HG02852 (cell line): ENCODE results near the gene TMEM151A.
A peak's percentile ranks its signal among the peaks of the same experiment; 100 is the strongest.
"Not testable (repeated sequence)": the region's sequence is repeated elsewhere in the genome, so short reads cannot be mapped to it uniquely, and the experiment has no call there.

Experiments used
- ATAC-seq: cut with Tn5 transposase; IDR thresholded peaks from one replicate; pipeline ENCODE4 v1.9.1; 2021; ENCODE audit warnings: mild to moderate bottlenecking, moderate library complexity; ENCODE audit not compliant: unreplicated experiment

TMEM151A gene

DNA sequence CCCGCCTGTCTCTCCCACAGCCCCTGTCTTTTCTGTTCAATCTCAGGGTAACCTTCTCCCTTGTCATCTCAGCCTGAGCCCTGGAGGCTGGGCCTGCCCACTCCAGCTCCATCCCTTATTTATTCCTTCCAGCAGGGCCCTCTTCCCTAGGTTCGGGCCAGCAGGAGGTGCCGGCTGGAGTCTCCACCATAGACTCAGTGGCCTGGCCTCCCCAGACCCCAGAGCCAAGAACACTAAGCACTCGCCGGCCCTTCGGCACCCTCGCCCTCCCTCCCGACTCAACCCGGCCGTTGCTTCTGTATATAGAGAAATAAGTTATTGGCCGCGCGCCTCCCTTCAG, 24.7 kb upstream of the TMEM151A start:
- ATAC-seq: no peak

- peak; percentile 53 for ATAC-seq
Measured at GRCh38 chr11:66267379-66268243, 24.1 kb upstream of the TMEM151A start.

DNA sequence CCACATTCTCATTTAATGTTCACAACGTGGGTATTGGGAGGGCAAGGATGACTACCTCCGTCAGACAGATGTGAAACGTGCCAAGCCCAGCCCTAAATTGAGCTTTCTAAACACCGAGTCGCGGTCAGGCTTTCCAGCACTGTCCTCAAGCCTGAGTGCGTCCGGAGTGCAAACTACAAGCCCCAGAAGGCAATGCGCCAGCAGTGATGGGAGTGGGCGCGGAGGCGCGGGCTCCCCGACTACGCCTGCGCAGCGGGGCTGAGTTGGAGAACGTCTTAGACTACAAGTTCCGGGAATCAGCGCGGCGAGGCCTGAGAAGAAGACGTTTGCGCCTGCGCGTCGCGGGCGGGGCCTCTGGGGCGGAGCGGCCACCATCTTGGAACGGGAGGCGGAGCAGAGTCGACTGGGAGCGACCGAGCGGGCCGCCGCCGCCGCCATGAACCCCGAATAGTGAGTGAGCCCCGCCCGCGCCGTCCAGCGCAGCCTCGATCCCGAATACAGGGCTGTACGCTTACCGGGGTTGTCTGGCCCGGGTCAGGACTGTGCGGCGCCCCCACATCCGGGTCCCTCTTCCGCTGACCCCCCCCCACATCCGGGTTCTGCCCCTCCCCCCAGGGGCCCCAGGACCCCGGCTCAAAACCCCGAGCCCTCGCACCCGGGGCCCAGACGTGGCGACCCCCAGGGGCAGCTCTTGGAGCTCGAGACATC, 23.3 kb upstream of the TMEM151A start, which contains the start of gene RAB1B:
TSS of gene RAB1B (plus strand) at position 396 of the 708 bp plus-strand sequence. CDS start at position 437, 41 bp downstream.
- ATAC-seq: peak; percentile 77

GRCh38 chr11:66268952-66269905, 22.5 kb upstream of the TMEM151A start:
- ATAC-seq: no peak

DNA sequence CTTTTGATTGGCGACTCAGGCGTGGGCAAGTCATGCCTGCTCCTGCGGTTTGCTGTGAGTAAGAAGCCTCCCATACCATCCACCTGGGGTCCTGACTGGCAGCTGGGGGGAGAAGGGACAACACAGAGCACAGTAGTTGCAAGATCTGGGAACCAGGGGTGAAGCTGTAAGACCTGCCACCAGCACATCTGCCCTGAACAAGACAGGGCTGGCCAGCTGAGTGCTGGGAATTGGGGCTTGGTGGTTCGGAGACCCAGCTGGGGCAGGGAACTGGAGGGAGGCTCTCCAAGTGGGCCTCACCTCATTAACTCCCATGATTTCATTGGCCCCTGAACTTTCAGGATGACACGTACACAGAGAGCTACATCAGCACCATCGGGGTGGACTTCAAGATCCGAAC, 19.9 kb upstream of the TMEM151A start:
- ATAC-seq: no peak

DNA sequence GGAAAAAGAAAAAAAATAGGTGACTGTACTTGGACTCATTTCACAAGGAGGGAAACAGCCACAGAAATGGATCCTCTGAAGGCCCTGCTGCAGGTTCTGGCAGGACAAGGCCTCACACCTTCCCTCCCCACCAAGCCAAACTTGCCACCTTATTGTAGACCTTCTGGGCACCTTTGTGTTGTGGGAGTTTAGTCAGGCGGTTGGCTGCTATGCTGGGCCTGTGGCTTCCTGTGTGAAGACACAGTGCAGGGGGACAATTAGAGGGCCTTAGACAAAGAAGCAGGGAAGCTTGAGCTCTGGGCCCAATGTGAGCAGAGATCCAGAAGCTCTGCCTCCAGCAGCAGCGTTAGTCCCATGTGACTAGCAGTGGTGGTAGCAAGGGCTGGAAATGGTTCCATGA, 19.1 kb upstream of the TMEM151A start:
- ATAC-seq: no peak

GRCh38 chr11:66274219-66274618, 17.5 kb upstream of the TMEM151A start:
- ATAC-seq: no peak

GRCh38 chr11:66275396-66275795, 16.3 kb upstream of the TMEM151A start:
- no peak for ATAC-seq

- ATAC-seq: no peak
Measured at GRCh38 chr11:66275984-66276612, 15.6 kb upstream of the TMEM151A start.

DNA sequence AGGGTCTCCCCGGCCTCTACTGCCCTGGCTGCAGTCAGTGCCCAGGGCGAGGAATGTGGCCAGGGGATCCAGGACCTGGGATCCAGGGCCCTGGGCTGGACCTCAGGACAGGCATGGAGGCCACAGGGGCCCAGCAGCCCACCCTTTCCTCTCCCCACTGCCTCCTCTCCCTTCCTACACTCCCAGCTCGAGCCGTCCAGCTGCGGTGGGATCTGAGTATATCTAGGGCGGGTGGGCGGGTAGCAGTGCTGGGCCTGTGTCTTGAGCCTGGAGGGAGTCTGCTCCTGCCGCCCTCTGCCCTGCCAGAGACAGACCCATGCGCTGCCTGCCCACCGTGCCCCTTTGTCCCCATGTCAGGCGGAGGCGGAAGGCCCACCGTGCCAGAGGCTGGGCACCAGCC, 15.1 kb upstream of the TMEM151A start:
- ATAC-seq: not testable (repeated sequence)

GRCh38 chr11:66277064-66277463, 14.6 kb upstream of the TMEM151A start:
- not testable (repeated sequence) for ATAC-seq

DNA sequence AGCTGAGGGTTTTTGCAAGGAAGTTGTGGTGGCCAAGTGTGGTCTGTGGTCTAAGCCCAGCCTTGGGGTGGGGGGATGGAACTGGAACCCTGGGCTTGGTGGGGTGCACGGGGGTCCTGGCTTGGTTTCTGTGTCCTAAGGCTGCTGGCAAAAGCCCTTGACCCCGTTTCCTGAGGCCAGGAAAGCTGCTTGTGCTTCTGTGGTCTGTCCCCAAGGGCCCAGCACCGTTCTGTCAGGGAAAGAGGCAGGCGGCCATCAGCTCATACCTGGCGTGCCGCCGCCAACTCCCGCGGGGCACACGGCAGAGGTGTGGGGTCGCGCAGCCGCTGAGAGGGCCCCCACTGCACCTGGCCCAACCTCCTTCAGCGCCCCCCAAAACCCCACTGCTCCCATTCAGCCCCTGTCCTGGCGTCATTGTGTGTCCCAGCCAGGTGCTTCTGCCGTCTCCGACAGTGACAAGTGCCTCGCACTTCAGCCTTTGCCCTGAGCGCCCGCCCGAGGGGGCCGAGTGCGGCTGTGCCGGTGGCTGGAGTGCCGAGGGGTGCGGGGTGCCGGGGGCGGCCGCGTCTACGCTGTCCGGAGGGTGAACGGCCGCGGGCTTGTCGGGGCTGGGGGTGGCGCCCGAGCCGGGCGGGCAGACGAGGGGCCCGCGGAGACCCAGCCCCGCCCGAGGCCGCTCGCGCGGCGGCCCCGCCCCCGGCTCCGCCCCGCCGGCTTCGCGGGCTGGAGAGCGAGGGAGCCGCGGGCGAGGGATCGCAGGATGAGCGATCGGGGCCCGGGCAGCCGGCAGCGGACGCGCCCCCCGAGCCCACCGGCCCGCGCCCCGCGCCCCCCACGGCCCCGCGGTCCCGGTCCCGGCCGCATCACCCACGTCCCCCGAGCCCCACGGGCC, 14.0 kb upstream of the TMEM151A start, which contains the start of gene CNIH2:
TSS of gene CNIH2 (plus strand) at position 705 of the 892 bp plus-strand sequence. CDS start 282 bp downstream, outside the sequence.
- no peak for ATAC-seq

DNA sequence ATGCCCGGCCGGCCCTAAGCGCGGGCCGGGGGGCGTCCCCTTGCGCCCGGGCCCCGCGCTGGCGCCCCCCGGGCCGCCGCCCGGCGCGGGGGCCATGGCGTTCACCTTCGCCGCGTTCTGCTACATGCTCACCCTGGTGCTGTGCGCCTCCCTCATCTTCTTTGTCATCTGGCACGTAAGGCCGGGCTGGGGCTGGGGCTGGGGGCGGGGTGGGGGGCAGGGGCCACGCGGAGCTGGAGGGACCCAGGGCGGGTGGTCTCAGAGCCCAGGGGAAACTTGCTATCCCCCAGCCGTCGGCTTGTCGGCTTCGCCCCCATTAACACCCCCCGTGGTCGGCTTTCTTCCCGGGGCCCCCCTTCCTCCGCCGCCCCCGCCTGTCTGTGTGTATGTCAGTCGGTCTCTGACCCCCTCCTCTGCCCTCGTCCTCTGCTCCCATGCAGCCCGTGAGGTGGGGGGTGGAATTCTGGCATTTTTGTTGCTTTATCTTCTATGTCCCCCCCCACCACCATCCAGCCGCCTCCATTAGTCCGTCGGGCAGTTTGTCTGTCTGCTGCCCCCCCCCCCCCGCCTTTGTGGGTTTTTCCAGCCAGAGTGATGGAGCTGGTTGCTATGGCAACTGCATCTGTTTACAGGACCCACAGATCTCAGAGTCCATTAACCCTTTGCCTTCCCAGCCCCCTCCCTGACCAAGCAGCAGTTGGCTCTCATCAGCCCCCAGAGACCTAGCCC, 13.2 kb upstream of the TMEM151A start:
- no peak for ATAC-seq

DNA sequence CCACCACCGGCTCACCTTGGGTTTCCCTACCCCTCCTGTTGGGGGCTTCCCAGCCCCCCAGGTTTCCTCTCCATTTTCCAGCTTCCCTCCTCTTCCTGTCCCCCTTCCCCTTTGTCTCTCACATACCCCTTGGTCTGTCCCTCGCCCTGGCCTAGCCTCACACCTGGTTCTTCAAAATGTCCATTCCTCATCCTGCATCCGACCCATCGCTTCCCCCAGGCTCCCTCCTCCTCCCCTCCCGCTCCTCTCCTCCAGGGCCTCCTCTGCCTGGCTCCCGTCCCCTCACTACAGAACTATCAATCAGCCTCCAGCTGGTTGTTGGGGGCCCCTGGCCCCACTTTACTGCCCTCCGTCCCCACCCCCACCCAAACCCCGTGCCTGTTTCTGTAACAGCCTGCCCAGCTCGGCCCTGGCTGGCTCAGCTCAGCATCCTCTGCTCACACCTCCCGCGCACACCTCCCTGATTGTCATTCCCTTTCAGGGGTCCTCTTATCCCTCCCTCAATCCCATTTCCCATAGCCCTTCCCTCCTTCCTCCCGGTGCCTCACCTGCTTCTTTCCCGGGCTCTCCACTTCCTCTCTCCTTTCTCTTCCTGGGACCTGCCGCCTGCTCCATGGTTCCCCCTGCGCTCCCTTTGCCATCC, 12.5 kb upstream of the TMEM151A start:
- ATAC-seq: no peak

GRCh38 chr11:66280428-66280827, 11.3 kb upstream of the TMEM151A start:
- ATAC-seq: no peak

DNA sequence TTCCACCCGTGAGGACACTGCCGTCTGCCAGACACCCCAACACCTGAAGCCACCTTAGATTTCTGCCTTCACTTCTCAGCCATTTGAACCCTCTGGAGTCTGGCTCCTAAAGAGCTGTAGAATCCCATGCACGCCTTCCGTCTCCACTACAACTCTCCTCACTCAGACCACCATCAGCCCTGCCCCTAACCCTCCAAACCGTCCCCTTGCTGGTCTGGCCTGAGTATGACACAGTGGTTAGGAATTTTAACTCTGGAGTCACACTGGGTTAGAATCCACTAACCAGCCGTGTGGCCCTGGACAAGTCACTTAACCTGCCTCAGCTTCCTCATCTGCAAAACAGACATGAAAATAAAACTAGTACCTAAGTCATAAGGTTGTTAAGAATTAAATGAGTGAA, 10.7 kb upstream of the TMEM151A start:
- no peak for ATAC-seq

GRCh38 chr11:66281776-66282467, 9.8 kb upstream of the TMEM151A start:
- no peak for ATAC-seq
